HepG2 (cell line): ENCODE results near the gene SPRR3. TPM values are rescaled to one million over a fixed set of nuclear protein-coding genes. Genes with fewer than 3 reads are reported as not detected.

Experiments
- ATAC-seq: fragments of 200-7000 bp; cut with Tn5 transposase; 3 replicates; pipeline ENCODE4 v1.9.1; 2020; ENCODE audit warnings: mild to moderate bottlenecking, moderate library complexity
- BruUV-seq: library from RNA; stranded (reverse); fragments of 400-500 nt; replicated peaks from 2 replicates; lab custom pipeline; 2021; lab: Mats Ljungman, UMichigan
- CTCF ChIA-PET: fragments of 300-600 bp; formaldehyde crosslinking; extraction: SDS; loops from one replicate; lab custom pipeline; 2021; ENCODE audit warnings: low total read pairs, inconsistent platforms, low intra/inter-chr PET ratio; lab: Yijun Ruan, JAX
- POLR2A ChIA-PET: fragments of 350-600 bp; sonication (Branson Sonifier 250); formaldehyde crosslinking; loops from one replicate; lab custom pipeline; 2020; ENCODE audit warnings: antibody characterized with exemption, inconsistent platforms; lab: Yijun Ruan, JAX
- DNase-seq: peaks from one replicate; pipeline ENCODE4 v3.0.0-alpha.2; 2015; ENCODE audit warnings: low spot score
- FAIRE-seq: peaks from 3 replicates; lab custom pipeline; 2011; peaks lifted over from hg19 to GRCh38; lab: Jason Lieb, UNC
- H2AFZ ChIP-seq: one replicate; pipeline ENCODE4 v1.6.1; 2011; ENCODE audit warnings: low read length, inconsistent platforms
- H3K27ac ChIP-seq: fragments of 300-600 bp; 3 replicates; pipeline ENCODE4 v1.8.0; 2011; ENCODE audit warnings: mixed run types, mild to moderate bottlenecking, mixed read lengths, low read length, inconsistent platforms; ENCODE audit not compliant: insufficient read depth; ENCODE audit errors: extremely low read length
- H3K27me3 ChIP-seq, 2 experiments: fragments of 200-600 bp in 1 of 2; 2 replicates in 1 of 2; 3 replicates in 1 of 2; pipeline versions ENCODE4 v1.6.0 to v1.8.0; 2011; ENCODE audit warnings: low read length in 2 of 2, mild to moderate bottlenecking in 2 of 2, moderate library complexity in 2 of 2, inconsistent platforms in 1 of 2; ENCODE audit not compliant: insufficient read depth in 2 of 2, control insufficient read depth in 1 of 2
- H3K36me3 ChIP-seq, 2 experiments: fragments of 200-600 bp in 1 of 2; replicated peaks in 1 of 2; 2 replicates in 1 of 2; 3 replicates in 1 of 2; pipeline versions ENCODE4 v1.5.1 to v1.8.0; 2011; ENCODE audit warnings: low read length in 2 of 2, inconsistent platforms in 1 of 2; ENCODE audit not compliant: insufficient read depth in 2 of 2, control insufficient read depth in 1 of 2
- H3K4me1 ChIP-seq: 2 replicates; pipeline ENCODE4 v1.5.1; 2012; ENCODE audit warnings: low read length, inconsistent platforms; ENCODE audit not compliant: insufficient read depth
- H3K4me2 ChIP-seq: 2 replicates; pipeline ENCODE4 v1.6.0; 2011; ENCODE audit warnings: low read depth, low read length, inconsistent platforms
- H3K4me3 ChIP-seq, 3 experiments: fragments of 200-600 bp in 1 of 3; sonication (generic), shearing (Covaris generic) in 1 of 3; replicated peaks in 1 of 3; 2 replicates each; pipeline ENCODE4 v1.5.1; 2011 to 2016; ENCODE audit warnings: low read length in 3 of 3, inconsistent platforms in 2 of 3, low read depth in 2 of 3, mild to moderate bottlenecking in 2 of 3, control low read depth in 1 of 3, mixed read lengths in 1 of 3; ENCODE audit not compliant: insufficient read depth in 1 of 3
- H3K79me2 ChIP-seq: one replicate; pipeline ENCODE4 v1.6.1; 2011; ENCODE audit warnings: low read length, inconsistent platforms; ENCODE audit not compliant: insufficient read depth
- H3K9ac ChIP-seq: 2 replicates; pipeline ENCODE4 v1.6.0; 2011; ENCODE audit warnings: mild to moderate bottlenecking, low read depth, low read length, inconsistent platforms; ENCODE audit not compliant: insufficient read depth
- H3K9me3 ChIP-seq: 2 replicates; pipeline ENCODE4 v1.5.1; 2012; ENCODE audit warnings: mild to moderate bottlenecking, low read length
- H4K20me1 ChIP-seq: 2 replicates; pipeline ENCODE4 v1.6.0; 2011; ENCODE audit warnings: inconsistent platforms, mild to moderate bottlenecking, low read length, moderate library complexity; ENCODE audit not compliant: insufficient read depth
- DR1 ChIP-seq: sonication (generic); formaldehyde crosslinking; IDR thresholded peaks from 2 replicates; pipeline ENCODE4 v1.8.0; 2021; ENCODE audit warnings: mild to moderate bottlenecking, missing genetic modification reagents, inconsistent platforms
- ISX ChIP-seq: sonication (generic); formaldehyde crosslinking; conservative IDR thresholded peaks from 2 replicates; pipeline ENCODE4 v1.5.0; 2020; ENCODE audit warnings: missing genetic modification reagents
- KMT2B ChIP-seq: IDR thresholded peaks from 2 replicates; pipeline ENCODE4 v1.6.1; 2016; ENCODE audit warnings: missing genetic modification reagents, missing compliant biosample characterization
- MBD4 ChIP-seq: IDR thresholded peaks from 2 replicates; pipeline ENCODE4 v1.6.1; 2012; ENCODE audit warnings: low read length, inconsistent platforms, borderline replicate concordance
- MTF1 ChIP-seq: sonication (generic); formaldehyde crosslinking; IDR thresholded peaks from 2 replicates; pipeline ENCODE4 v1.5.0; 2020; ENCODE audit warnings: missing genetic modification reagents
- NFAT5 ChIP-seq: sonication (generic); formaldehyde crosslinking; IDR thresholded peaks from 2 replicates; pipeline ENCODE4 v1.4.0; 2020; ENCODE audit warnings: missing genetic modification reagents
- ZBTB20 ChIP-seq: sonication (generic); formaldehyde crosslinking; IDR thresholded peaks from 2 replicates; pipeline ENCODE4 v1.8.1; 2023; ENCODE audit warnings: missing genetic modification reagents, low read depth, mild to moderate bottlenecking, borderline replicate concordance
- ZFP36 ChIP-seq: fragments of 150-350 bp; IDR thresholded peaks from 2 replicates; pipeline ENCODE4 v1.6.1; 2018; ENCODE audit warnings: borderline replicate concordance, low read length, low read depth; ENCODE audit not compliant: partially characterized antibody
- ZKSCAN1 ChIP-seq: fragments of 150-350 bp; IDR thresholded peaks from 2 replicates; pipeline ENCODE4 v1.6.1; 2014; ENCODE audit warnings: low read length
- ZNF335 ChIP-seq: sonication (generic); formaldehyde crosslinking; IDR thresholded peaks from 2 replicates; pipeline ENCODE4 v1.4.0; 2020; ENCODE audit warnings: missing genetic modification reagents
- ZNF383 ChIP-seq: sonication (generic); formaldehyde crosslinking; IDR thresholded peaks from 2 replicates; pipeline ENCODE4 v1.4.0; 2020; ENCODE audit warnings: missing genetic modification reagents, mild to moderate bottlenecking, borderline replicate concordance
- ZNF589 ChIP-seq: sonication (generic); formaldehyde crosslinking; conservative IDR thresholded peaks from 2 replicates; pipeline ENCODE4 v1.8.0; 2022; ENCODE audit warnings: mild to moderate bottlenecking, moderate library complexity, missing genetic modification reagents
- WGBS: methylation state at CpG from one replicate; pipeline ENCODE4 v1.1.6; 2017; ENCODE audit warnings: low lambda C conversion rate; 5-methylcytosine and 5-hydroxymethylcytosine counted together
- in situ Hi-C: cut with HindIII; loops from 2 replicates; pipeline ENCODE4 v1.10.0; 2017; ENCODE audit warnings: low pct_unique_long_range_greater_than_20kb; ENCODE audit not compliant: extremely low pct_ligation_motif_present
- intact Hi-C: fragments of 100-400 bp; cut with micrococcal nuclease; formaldehyde crosslinking; loops from one replicate; pipeline ENCODE4 v1.10.0; 2022; ENCODE audit not compliant: unreplicated experiment
- polyA plus RNA-seq, 8 experiments: library from polyadenylated mRNA; depleted of rRNA in 3 of 8; stranded (reverse) in 7 of 8; unstranded in 1 of 8; fragments of >200 nt; fragmentation: Illumina TruSeq in 4 of 8; extraction: Trizol in 4 of 8; gene quantifications; 2 replicates each; pipeline versions ENCODE4 v1.2.1 to v1.2.3, GENCODE V29; 2011 to 2016; ENCODE audit warnings: low read depth in 4 of 8, missing spikeins in 1 of 8, mixed read lengths in 1 of 8; ENCODE audit not compliant: insufficient read depth in 1 of 8
- total RNA-seq, 5 experiments: library from RNA; depleted of rRNA; stranded (reverse); fragments of >200 nt; fragmentation: Illumina TruSeq; extraction: Trizol; gene quantifications; 2 replicates each; pipeline ENCODE4 v1.2.3, GENCODE V29; 2016; ENCODE audit warnings: low read depth in 1 of 5
- TF ChIP-seq, protein P1 (sequence below): sonication (generic); formaldehyde crosslinking; IDR thresholded peaks from 2 replicates; pipeline ENCODE4 v1.8.0; 2023; ENCODE audit warnings: mild to moderate bottlenecking, missing genetic modification reagents
- TF ChIP-seq, protein P2 (sequence below): IDR thresholded peaks from 2 replicates; pipeline ENCODE4 v1.6.1; 2012; ENCODE audit warnings: inconsistent platforms

SPRR3 gene
- total and polyA plus RNA-seq, 2 of the 13 experiments (the other 11 are each of a cell fraction or from before 2014, with no cell fraction given): not detected

DNA sequence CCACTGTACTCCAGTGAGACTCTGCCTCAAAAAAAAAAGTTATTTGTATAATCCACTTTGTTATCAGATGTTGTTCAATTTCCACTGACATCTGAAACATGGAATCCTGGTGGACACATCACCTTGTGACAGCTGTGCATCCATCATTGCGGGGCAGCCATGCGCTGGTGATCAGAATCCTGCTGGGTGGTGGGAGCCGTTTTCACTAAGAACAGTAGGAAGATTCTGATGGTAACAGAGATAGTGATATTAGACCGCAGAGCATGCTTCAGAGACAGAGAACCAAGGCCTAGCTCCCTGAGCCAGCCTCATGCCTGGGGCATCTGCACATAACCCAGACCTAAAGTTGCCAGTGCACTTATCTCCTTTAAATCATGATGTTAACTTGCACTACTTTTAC is 3.1 kb upstream of the SPRR3 start:
- Histone ChIP-seq H3K9me3 (no peaks in the 10 kb centered on the region), H3K9ac (no peak overlapping the region), H3K4me2 (no peak overlapping the region), H2AFZ (no peak overlapping the region), H3K4me1 (no peaks in the 10 kb centered on the region), H3K27me3 (no peaks in the 10 kb centered on the region), H3K4me3 (no peak overlapping the region), H3K36me3 (no peaks in the 10 kb centered on the region), H4K20me1 (no peaks in the 10 kb centered on the region), H3K79me2 (no peaks in the 10 kb centered on the region), H3K27ac (no peak overlapping the region)
- ATAC-seq: no peak
- ChIA-PET POLR2A (no interaction called here), CTCF (no interaction called here)
- TF ChIP-seq ISX (CRISPR knock-in tag) (no peak), MBD4 (no peak)
- DNase-seq: no peak
- WGBS: 49% methylated on average over 4 of the region's 4 CpGs
- intact Hi-C loops: no loop called here
- FAIRE-seq: no peak
- no TSS peak for BruUV-seq
- in situ Hi-C loops: no loop called here

DNA sequence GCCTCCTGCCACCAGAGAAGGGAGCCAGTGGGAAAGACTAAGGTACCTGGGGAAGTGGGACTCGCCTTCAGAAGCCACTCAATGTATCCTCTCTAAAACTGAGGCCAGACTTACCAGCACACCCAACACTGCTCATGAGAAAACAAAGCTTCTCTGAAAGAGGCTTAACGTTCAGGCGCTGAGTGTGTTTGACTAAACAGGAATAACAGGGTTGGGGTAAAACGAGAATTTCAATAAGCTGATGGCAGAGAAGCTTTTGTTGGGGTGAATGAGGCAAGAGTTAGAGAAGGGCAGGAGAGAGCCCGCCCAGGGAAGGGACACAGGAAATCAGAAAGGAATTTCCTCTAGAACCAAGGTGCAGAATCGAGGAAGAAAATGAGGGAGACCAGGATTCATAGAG is 1.7 kb upstream of the SPRR3 start:
- Histone ChIP-seq H3K79me2 (no peaks in the 10 kb centered on the region), H3K36me3 (no peaks in the 10 kb centered on the region), H3K9me3 (no peaks in the 10 kb centered on the region), H3K9ac (no peak overlapping the region), H3K4me3 (no peak overlapping the region), H2AFZ (no peak overlapping the region), H4K20me1 (no peaks in the 10 kb centered on the region), H3K4me1 (no peaks in the 10 kb centered on the region), H3K27me3 (no peaks in the 10 kb centered on the region), H3K27ac (no peak overlapping the region), H3K4me2 (no peak overlapping the region)
- ChIA-PET POLR2A (no interaction called here), CTCF (no interaction called here)
- in situ Hi-C loops (no loop called here), intact Hi-C loops (no loop called here)
- no peak for ATAC-seq
- DNase-seq: no peak
- no peak for FAIRE-seq
- no TSS peak for BruUV-seq
- WGBS: under 1% methylated on average over 6 of the region's 6 CpGs
- TF ChIP-seq KMT2B (no peak), MTF1 (no peak), NFAT5 (CRISPR knock-in tag) (no peak), ZKSCAN1 (no peak), ZNF589 (CRISPR knock-in tag) (no peak), DR1 (CRISPR knock-in tag) (no peak), ZNF335 (CRISPR knock-in tag) (no peak), ZBTB20 (CRISPR knock-in tag) (no peak), ZFP36 (no peak), ZNF383 (no peak)
- TF ChIP-seq, protein P1, sequence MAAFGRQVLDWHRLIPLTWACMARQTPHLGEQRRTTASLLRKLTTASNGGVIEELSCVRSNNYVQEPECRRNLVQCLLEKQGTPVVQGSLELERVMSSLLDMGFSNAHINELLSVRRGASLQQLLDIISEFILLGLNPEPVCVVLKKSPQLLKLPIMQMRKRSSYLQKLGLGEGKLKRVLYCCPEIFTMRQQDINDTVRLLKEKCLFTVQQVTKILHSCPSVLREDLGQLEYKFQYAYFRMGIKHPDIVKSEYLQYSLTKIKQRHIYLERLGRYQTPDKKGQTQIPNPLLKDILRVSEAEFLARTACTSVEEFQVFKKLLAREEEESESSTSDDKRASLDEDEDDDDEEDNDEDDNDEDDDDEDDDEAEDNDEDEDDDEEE (CRISPR knock-in tag): no peak
- TF ChIP-seq, protein P2, sequence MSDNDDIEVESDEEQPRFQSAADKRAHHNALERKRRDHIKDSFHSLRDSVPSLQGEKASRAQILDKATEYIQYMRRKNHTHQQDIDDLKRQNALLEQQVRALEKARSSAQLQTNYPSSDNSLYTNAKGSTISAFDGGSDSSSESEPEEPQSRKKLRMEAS: no peak
